Measurements from ENCODE around the gene ASIC4. TPM values are rescaled to one million over a fixed set of nuclear protein-coding genes. Genes with fewer than 3 reads are reported as not detected.

ASIC4 gene
- total and polyA plus RNA-seq, 2 of the 8 experiments (the other 6 are each of a cell fraction or from before 2014, with no cell fraction given) = 0.12 to 0.22 TPM

DNA sequence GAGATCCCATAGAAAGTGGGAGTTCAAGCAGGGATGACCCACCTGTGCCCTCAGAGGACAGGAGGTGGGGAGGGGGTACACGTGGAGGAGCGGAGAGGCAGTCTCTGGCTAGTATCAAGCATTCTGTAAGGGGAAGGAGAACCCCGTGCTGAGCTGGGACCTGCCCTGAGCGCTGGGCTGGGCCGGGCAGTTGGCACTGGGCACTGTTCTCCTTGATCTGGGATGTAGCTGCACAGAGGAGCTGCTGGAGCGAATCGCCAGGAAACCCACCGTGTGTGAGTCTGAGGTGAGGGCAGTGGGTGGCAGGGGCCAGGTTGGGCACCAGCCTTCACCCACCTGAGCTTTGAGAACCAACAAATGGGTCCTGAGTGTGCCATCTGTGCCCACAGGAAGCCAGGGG lies 35.4 kb upstream of the ASIC4 start (continued):
- TF ChIP-seq, protein P1, sequence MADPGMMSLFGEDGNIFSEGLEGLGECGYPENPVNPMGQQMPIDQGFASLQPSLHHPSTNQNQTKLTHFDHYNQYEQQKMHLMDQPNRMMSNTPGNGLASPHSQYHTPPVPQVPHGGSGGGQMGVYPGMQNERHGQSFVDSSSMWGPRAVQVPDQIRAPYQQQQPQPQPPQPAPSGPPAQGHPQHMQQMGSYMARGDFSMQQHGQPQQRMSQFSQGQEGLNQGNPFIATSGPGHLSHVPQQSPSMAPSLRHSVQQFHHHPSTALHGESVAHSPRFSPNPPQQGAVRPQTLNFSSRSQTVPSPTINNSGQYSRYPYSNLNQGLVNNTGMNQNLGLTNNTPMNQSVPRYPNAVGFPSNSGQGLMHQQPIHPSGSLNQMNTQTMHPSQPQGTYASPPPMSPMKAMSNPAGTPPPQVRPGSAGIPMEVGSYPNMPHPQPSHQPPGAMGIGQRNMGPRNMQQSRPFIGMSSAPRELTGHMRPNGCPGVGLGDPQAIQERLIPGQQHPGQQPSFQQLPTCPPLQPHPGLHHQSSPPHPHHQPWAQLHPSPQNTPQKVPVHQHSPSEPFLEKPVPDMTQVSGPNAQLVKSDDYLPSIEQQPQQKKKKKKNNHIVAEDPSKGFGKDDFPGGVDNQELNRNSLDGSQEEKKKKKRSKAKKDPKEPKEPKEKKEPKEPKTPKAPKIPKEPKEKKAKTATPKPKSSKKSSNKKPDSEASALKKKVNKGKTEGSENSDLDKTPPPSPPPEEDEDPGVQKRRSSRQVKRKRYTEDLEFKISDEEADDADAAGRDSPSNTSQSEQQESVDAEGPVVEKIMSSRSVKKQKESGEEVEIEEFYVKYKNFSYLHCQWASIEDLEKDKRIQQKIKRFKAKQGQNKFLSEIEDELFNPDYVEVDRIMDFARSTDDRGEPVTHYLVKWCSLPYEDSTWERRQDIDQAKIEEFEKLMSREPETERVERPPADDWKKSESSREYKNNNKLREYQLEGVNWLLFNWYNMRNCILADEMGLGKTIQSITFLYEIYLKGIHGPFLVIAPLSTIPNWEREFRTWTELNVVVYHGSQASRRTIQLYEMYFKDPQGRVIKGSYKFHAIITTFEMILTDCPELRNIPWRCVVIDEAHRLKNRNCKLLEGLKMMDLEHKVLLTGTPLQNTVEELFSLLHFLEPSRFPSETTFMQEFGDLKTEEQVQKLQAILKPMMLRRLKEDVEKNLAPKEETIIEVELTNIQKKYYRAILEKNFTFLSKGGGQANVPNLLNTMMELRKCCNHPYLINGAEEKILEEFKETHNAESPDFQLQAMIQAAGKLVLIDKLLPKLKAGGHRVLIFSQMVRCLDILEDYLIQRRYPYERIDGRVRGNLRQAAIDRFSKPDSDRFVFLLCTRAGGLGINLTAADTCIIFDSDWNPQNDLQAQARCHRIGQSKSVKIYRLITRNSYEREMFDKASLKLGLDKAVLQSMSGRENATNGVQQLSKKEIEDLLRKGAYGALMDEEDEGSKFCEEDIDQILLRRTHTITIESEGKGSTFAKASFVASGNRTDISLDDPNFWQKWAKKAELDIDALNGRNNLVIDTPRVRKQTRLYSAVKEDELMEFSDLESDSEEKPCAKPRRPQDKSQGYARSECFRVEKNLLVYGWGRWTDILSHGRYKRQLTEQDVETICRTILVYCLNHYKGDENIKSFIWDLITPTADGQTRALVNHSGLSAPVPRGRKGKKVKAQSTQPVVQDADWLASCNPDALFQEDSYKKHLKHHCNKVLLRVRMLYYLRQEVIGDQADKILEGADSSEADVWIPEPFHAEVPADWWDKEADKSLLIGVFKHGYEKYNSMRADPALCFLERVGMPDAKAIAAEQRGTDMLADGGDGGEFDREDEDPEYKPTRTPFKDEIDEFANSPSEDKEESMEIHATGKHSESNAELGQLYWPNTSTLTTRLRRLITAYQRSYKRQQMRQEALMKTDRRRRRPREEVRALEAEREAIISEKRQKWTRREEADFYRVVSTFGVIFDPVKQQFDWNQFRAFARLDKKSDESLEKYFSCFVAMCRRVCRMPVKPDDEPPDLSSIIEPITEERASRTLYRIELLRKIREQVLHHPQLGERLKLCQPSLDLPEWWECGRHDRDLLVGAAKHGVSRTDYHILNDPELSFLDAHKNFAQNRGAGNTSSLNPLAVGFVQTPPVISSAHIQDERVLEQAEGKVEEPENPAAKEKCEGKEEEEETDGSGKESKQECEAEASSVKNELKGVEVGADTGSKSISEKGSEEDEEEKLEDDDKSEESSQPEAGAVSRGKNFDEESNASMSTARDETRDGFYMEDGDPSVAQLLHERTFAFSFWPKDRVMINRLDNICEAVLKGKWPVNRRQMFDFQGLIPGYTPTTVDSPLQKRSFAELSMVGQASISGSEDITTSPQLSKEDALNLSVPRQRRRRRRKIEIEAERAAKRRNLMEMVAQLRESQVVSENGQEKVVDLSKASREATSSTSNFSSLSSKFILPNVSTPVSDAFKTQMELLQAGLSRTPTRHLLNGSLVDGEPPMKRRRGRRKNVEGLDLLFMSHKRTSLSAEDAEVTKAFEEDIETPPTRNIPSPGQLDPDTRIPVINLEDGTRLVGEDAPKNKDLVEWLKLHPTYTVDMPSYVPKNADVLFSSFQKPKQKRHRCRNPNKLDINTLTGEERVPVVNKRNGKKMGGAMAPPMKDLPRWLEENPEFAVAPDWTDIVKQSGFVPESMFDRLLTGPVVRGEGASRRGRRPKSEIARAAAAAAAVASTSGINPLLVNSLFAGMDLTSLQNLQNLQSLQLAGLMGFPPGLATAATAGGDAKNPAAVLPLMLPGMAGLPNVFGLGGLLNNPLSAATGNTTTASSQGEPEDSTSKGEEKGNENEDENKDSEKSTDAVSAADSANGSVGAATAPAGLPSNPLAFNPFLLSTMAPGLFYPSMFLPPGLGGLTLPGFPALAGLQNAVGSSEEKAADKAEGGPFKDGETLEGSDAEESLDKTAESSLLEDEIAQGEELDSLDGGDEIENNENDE (IDR thresholded peaks at IDR 0.05; ENCODE audit: insufficient replicate concordance, low read length) = no peak
